IPS DF 19.7 (cell line): ENCODE measurements around the gene GNPTG.
A peak's percentile ranks its signal among the peaks of the same experiment; 100 is the strongest.

ENCODE experiments used
- DNase-seq: peaks from one replicate; pipeline ENCODE4 v3.0.0-alpha.2; 2013; ENCODE audit warnings: low read depth, low spot score

Gene GNPTG

GRCh38 chr16:1333854-1334700, 17.7 kb upstream of the GNPTG start:
- no peak for DNase-seq

DNA sequence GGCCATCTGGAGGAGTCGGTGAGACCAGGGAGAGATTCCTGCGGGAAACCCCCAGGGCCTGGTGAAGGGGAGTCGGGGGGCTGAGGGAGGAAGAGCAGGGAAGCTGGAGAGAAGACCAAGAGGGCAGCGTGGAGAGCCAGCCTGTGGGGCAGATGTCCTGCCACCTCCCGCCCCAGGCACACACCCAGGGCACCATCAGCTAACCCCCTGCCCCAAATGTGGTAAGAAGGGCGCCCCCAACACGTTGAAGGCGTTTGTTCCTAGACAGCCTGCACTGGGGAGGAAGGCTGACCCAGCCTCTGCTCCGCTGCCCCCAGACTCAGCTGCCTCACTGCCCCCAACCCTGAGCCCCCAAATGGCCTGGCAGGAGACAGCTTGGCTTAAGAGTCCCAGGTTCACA, 17.0 kb upstream of the GNPTG start:
- no peak for DNase-seq

DNA sequence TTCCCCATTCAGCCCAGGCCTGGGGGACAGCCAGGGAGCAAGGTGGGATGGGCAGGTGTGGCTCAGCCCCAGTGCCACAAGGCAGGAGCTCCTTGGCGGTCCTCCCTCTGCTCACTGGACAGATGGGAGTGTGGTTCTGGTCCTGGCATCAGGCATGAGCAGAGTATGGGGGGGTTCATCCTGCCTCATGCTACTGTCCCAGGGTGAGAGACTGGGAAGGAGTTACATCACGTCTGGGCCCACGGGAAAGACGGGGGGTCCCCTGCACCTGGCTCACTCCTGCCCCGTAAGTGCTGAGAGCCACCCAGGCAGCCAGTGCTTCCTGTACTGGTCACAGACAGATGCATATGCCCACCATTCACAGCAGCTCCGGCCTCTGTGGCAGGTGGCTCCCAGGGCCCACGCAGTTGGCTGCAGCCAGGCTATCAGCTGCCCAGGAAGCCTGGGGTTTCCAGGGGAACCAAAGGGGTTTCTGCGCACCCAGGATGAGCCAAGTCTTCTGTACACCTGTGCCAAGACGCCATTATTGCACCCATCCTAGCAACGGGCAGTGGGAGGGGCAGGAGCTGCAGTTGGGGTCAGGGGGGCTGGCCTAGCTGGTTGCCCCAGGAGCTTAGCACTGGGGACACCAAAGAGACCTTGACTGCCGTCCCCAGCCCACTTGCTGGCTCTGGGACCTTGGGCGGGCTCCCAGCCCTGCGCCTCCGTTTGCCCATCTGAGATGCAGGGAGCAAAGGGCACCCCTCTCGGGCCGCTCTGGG, 16.3 kb upstream of the GNPTG start:
- no peak for DNase-seq

- no peak for DNase-seq
Measured at GRCh38 chr16:1335996-1336395, 15.7 kb upstream of the GNPTG start.

DNA sequence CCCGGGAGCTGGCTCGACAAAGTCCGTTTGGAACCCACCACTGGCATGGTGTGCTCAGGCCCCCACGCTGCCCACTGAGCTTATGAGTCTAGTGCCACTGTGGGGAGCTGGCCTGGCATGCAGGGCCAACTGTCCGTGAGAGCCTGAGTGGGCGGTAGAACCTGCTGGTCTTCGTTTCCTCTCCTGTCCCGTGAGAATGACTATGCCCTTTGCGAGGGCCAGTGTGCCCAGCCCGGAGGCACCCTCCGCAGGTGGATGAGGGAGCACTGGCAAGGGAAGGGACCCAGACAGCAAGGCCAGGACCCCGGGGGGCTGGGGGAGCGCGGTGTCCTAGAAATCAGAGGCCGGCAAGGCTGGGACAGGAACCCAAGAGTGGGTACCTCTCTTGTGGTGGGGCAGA, 15.1 kb upstream of the GNPTG start:
- DNase-seq = no peak

DNA sequence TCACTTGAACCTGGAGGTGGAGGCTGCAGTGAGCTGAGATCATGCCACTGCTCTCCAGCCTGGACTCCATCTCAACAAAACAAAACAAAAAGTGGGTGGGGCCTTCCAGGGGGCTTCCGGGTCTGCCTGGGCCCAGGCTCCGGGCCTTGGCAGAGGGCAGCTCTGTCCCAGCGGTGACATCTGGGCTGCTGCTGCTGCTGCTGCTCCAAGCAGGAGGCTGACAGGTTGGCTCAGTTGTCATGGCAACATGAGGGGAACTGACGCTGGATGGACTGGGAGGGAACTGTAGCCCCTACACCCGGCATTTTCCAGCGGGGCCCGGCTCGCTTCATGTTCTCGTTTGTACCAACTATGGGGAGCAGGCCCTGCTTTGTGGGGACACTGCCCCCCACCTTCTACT, 14.2 kb upstream of the GNPTG start:
- no peak for DNase-seq

GRCh38 chr16:1338119-1338730, 13.5 kb upstream of the GNPTG start:
- no peak for DNase-seq

DNA sequence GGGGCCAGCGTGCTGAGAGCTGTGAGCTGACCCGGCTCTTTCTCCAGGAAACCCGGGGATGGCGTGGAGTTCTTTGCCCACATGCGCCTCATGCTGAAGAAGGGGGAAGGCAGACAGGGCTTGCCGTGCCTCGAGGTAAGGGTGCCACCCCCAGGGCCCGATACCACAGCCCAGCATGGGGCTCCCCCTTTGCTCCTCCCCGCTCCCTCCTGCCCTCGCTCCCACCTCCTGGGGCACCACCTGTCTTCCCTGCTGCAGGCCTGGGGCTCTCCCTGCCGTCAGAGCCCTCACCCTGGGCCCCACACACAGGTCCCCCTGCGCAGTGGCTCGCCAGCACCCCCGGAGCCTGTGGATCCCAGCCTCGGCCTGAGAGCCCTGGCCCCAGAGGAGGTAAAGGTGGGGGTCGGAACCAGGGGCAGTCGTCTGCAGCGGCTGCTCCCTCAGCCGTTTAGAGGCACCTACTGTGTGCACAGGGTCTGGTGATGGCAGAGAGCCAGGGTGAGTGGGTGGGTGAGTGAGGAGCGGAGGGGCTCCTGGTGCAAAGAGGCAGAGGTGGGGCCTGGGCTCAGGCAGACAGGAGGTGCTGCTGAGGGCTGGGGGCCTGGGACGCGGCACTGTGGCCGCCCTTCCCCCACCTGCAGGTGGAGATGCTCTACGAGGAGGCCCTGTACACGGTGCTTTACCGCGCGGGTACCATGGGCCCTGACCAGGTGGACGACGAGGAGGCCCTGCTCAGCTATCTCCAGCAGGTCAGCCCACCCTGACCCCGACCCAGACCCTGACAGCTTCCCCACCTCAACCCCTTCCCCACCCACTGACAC, 12.7 kb upstream of the GNPTG start:
- no peak for DNase-seq

- no peak for DNase-seq
Measured at GRCh38 chr16:1340730-1341494, 10.8 kb upstream of the GNPTG start.

DNA sequence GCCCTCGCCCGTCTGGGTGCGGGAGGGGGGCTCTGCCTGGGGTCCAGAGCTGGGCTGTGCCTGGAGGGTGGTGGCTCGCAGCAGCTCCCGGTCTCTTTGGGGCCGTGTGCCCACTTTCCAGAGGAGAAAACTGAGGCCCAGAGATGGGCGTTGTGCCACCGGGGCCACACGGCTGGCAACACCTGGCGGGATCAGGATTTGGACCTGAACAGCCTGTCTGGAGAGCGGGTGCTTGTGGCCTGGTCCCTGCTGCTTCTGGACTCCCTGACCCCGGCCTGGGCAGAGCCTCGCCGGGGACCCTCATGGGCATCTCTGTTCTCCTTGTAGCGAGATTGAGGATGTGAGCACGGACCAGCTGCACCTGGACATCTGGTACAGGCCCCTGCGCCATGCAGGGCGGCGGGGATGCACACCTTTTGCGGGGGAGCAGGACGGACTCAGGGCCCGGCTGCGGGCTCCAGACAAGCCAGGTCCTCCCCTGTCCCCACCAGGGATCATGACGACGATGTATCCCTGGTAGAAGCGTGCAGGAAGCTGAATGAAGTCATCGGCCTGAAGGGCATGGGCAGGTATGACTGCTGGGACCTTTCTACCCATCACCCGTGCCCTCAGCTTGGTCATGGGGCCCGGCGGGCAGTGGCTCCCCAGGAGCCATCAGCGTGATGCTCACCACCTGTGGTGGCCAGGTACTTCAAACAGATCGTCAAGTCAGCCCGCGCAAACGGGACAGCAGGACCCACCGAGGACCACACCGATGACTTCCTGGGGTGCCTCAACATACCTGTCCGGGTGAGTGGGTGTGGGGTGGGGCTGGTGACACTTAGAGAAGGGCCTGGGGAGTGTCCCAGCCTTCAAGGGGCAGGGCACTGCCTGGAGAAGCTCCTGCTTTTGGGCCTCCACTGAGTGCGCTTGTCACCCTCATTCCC, 10.0 kb upstream of the GNPTG start:
- DNase-seq = no peak

GRCh38 chr16:1342526-1343427, 9.0 kb upstream of the GNPTG start:
- DNase-seq = peak; percentile 90

- no peak for DNase-seq
Measured at GRCh38 chr16:1343428-1344242, 8.1 kb upstream of the GNPTG start.

GRCh38 chr16:1344499-1344898, 7.2 kb upstream of the GNPTG start:
- DNase-seq = no peak

GRCh38 chr16:1345087-1345486, 6.6 kb upstream of the GNPTG start:
- no peak for DNase-seq

DNA sequence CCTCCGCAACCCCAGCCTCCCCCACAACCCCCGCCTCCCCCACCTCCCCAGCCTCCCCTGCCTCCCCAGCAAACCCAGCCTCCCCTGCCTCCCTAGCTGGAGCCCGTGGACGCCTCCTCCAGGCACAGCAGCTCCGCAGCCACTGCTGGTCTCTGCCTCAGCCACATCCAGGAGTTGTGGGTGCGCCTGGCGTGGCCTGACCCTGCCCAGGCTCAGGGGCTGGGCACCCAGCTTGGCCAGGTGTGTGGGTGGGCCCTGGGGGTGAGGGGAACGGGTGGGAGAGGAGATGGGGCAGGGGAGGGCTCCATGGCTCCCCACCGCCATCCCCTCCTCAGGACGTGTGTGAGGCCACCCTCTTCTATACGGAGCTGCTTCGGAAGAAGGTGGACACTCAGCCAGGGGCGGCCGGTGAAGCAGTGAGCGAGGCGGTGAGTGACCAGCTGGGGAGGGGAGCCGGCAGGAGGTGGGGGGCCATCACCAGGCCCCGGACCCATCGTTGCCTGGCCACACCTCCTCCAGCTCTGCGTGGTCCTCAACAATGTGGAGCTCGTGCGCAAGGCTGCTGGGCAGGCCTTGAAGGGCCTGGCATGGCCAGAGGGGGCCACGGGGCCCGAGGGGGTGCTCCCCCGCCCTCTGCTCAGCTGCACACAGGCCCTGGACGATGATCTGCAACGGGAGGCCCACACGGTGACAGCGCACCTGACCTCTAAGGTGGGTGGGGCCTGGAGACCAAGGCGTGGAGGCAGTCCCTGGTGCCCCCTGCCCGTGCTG, 5.9 kb upstream of the GNPTG start:
- DNase-seq = no peak

DNA sequence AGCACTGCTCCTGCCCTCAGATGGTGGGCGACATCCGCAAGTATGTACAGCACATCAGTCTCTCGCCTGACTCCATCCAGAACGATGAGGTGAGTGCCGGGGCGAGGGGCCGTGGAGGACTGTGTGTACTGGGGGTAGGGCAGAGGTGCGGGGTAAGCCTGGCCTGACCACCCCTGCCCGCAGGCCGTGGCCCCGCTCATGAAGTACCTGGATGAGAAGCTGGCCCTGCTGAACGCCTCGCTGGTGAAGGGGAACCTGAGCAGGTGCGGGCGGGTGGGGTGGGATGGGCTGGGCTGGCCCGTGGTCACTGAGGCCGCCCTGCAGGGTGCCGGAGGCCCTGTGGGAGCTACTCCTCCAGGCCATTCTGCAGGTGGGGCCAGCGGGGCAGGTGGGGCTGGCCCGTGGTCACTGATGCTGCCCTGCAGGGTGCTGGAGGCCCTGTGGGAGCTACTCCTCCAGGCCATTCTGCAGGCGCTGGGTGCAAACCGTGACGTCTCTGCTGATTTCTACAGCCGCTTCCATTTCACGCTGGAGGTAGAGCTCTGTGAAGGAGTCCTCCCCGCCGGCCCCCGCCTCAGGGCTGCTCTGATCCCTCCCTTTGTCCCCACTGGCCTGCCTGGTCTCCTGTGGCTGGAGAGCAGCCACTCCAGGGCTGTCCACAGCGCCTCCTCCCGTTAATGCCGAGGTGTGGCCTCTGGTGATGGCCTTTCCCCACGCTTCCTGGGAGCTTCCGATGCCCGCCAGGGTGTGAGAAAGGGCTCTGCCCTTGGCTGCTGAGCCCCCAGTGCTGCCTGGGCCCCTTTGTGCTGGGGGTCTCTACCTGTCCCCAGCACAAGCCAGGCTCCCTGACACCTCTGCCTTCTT, 5.1 kb upstream of the GNPTG start:
- DNase-seq = no peak
